H1 (cell line): ENCODE results near the gene MAP4K4. TPM values are rescaled to one million over a fixed set of nuclear protein-coding genes. Genes with fewer than 3 reads are reported as not detected.
A peak's percentile ranks its signal among the peaks of the same experiment; 100 is the strongest.

Experiments used
- CTCF ChIA-PET: fragments of 300-600 bp; sonication (Branson Sonifier 250); formaldehyde crosslinking; loops from one replicate; lab custom pipeline; 2021; ENCODE audit not compliant: partially characterized antibody; lab: Charles Lee
- POLR2A ChIA-PET: fragments of 300-600 bp; sonication (Branson Sonifier 250); formaldehyde crosslinking; loops from one replicate; lab custom pipeline; 2021; ENCODE audit warnings: inconsistent platforms; ENCODE audit not compliant: partially characterized antibody; lab: Charles Lee
- DNase-seq, 2 experiments: peaks; one replicate each; pipeline versions ENCODE4 v3.0.0 to v3.0.0-alpha.2; 2010 to 2022; ENCODE audit warnings: low spot score in 2 of 2, low read depth in 1 of 2, mixed read lengths in 1 of 2
- FAIRE-seq: peaks from 2 replicates; lab custom pipeline; 2011; peaks lifted over from hg19 to GRCh38; lab: Jason Lieb, UNC
- H2AFZ ChIP-seq: 2 replicates; pipeline ENCODE4 v1.8.1; 2012; ENCODE audit warnings: low read length, inconsistent platforms
- H2AK5ac ChIP-seq: 2 replicates; pipeline ENCODE4 v1.6.1; 2013; ENCODE audit warnings: low read depth, low read length
- H2BK120ac ChIP-seq: replicated peaks from 2 replicates; pipeline ENCODE3; 2013; ENCODE audit warnings: low read depth, low read length, inconsistent platforms
- H2BK12ac ChIP-seq: 2 replicates; pipeline ENCODE4 v1.6.1; 2013; ENCODE audit warnings: low read depth, low read length
- H2BK15ac ChIP-seq: 2 replicates; pipeline ENCODE4 v1.6.1; 2013; ENCODE audit warnings: low read length
- H2BK20ac ChIP-seq: 2 replicates; pipeline ENCODE4 v1.6.1; 2013; ENCODE audit warnings: low read length
- H2BK5ac ChIP-seq: 2 replicates; pipeline ENCODE4 v1.6.1; 2013; ENCODE audit warnings: low read depth, low read length
- H3K14ac ChIP-seq: 2 replicates; pipeline ENCODE4 v1.6.1; 2013; ENCODE audit warnings: inconsistent platforms; ENCODE audit not compliant: insufficient read length
- H3K18ac ChIP-seq: 2 replicates; pipeline ENCODE4 v1.6.1; 2013; ENCODE audit warnings: low read length; ENCODE audit errors: extremely low read depth
- H3K23ac ChIP-seq: 2 replicates; pipeline ENCODE4 v1.6.1; 2013; ENCODE audit warnings: inconsistent platforms; ENCODE audit not compliant: insufficient read length
- H3K23me2 ChIP-seq: 2 replicates; pipeline ENCODE4 v1.6.1; 2013; ENCODE audit warnings: low read depth, low read length
- H3K27ac ChIP-seq: 2 replicates; pipeline ENCODE4 v1.6.1; 2011; ENCODE audit warnings: low read depth, low read length, inconsistent platforms
- H3K27me3 ChIP-seq, 4 experiments: replicated peaks in 1 of 4; 1 replicate in 1 of 4; 2 replicates in 3 of 4; pipeline versions ENCODE4 v1.6.1 to v1.8.1; 2011 to 2013; ENCODE audit warnings: low read length in 3 of 4, mild to moderate bottlenecking in 3 of 4, inconsistent platforms in 2 of 4, mixed read lengths in 2 of 4, moderate library complexity in 1 of 4; ENCODE audit not compliant: control insufficient read depth in 3 of 4, insufficient read depth in 3 of 4; ENCODE audit errors: extremely low read depth in 1 of 4
- H3K36me3 ChIP-seq, 4 experiments: 2 replicates each; pipeline versions ENCODE4 v1.6.1 to v1.8.1; 2011 to 2013; ENCODE audit warnings: mild to moderate bottlenecking in 4 of 4, low read length in 3 of 4, moderate library complexity in 2 of 4, control low read depth in 1 of 4, inconsistent platforms in 1 of 4; ENCODE audit not compliant: insufficient read depth in 4 of 4, control insufficient read depth in 2 of 4
- H3K4ac ChIP-seq: replicated peaks from 2 replicates; pipeline ENCODE3; 2013; ENCODE audit warnings: low read length, low read depth, mixed read lengths, inconsistent platforms; ENCODE audit not compliant: insufficient read length
- H3K4me1 ChIP-seq, 4 experiments: replicated peaks in 1 of 4; 1 replicate in 1 of 4; 2 replicates in 3 of 4; pipeline versions ENCODE4 v1.6.1 to v1.8.1; 2011 to 2013; ENCODE audit warnings: low read length in 3 of 4, inconsistent platforms in 2 of 4, mixed read lengths in 1 of 4; ENCODE audit not compliant: insufficient read depth in 4 of 4, control insufficient read depth in 3 of 4
- H3K4me2 ChIP-seq, 2 experiments: 2 replicates each; pipeline versions ENCODE4 v1.6.1 to v1.8.1; 2011 to 2013; ENCODE audit warnings: low read depth in 2 of 2, low read length in 2 of 2, control low read depth in 1 of 2, inconsistent platforms in 1 of 2, mild to moderate bottlenecking in 1 of 2; ENCODE audit not compliant: insufficient read depth in 1 of 2
- H3K4me3 ChIP-seq, 4 experiments: fragments of 200-600, 300-600 bp in 1 of 4; sonication (generic), shearing (Covaris generic), sonication (Bioruptor Twin) in 1 of 4; 2 replicates each; pipeline versions ENCODE4 v1.5.1 to v1.8.1; 2011 to 2016; ENCODE audit warnings: low read length in 4 of 4, low read depth in 3 of 4, control low read depth in 2 of 4, inconsistent platforms in 2 of 4, mild to moderate bottlenecking in 2 of 4, mixed read lengths in 1 of 4, moderate library complexity in 1 of 4; ENCODE audit not compliant: insufficient read depth in 2 of 4; ENCODE audit errors: extremely low read depth in 1 of 4
- H3K56ac ChIP-seq: replicated peaks from 2 replicates; pipeline ENCODE3; 2013; ENCODE audit warnings: low read depth, mild to moderate bottlenecking, mixed read lengths, low read length, inconsistent platforms; ENCODE audit not compliant: insufficient read length
- H3K79me1 ChIP-seq: 2 replicates; pipeline ENCODE4 v1.6.1; 2013; ENCODE audit warnings: low read depth, low read length, control low read depth
- H3K79me2 ChIP-seq, 2 experiments: 2 replicates each; pipeline versions ENCODE4 v1.6.1 to v1.8.1; 2012 to 2013; ENCODE audit warnings: low read length in 2 of 2, mild to moderate bottlenecking in 2 of 2, inconsistent platforms in 1 of 2; ENCODE audit not compliant: insufficient read depth in 2 of 2, control insufficient read depth in 1 of 2
- H3K9ac ChIP-seq, 4 experiments: replicated peaks in 1 of 4; 1 replicate in 1 of 4; 2 replicates in 3 of 4; pipeline versions ENCODE4 v1.6.1 to v1.8.1; 2011 to 2013; ENCODE audit warnings: low read depth in 3 of 4, low read length in 3 of 4, control low read depth in 2 of 4, mild to moderate bottlenecking in 2 of 4, moderate library complexity in 2 of 4, inconsistent platforms in 1 of 4; ENCODE audit errors: extremely low read depth in 1 of 4
- H3K9me3 ChIP-seq, 2 experiments: 2 replicates each; pipeline versions ENCODE4 v1.6.1 to v1.8.1; 2012 to 2013; ENCODE audit warnings: mild to moderate bottlenecking in 2 of 2, moderate library complexity in 2 of 2, control low read depth in 1 of 2, inconsistent platforms in 1 of 2, low read depth in 1 of 2, low read length in 1 of 2, mixed read lengths in 1 of 2; ENCODE audit not compliant: insufficient read depth in 2 of 2
- H4K20me1 ChIP-seq, 2 experiments: replicated peaks in 1 of 2; 2 replicates each; pipeline versions ENCODE3 to v1.8.1; 2011 to 2013; ENCODE audit warnings: inconsistent platforms in 2 of 2, low read length in 2 of 2, mild to moderate bottlenecking in 1 of 2; ENCODE audit not compliant: insufficient read depth in 2 of 2, control insufficient read depth in 1 of 2
- H4K5ac ChIP-seq: 2 replicates; pipeline ENCODE4 v1.6.1; 2013; ENCODE audit warnings: low read length, low read depth, mixed read lengths, inconsistent platforms; ENCODE audit not compliant: insufficient read length
- H4K8ac ChIP-seq: 2 replicates; pipeline ENCODE4 v1.8.0; 2013; ENCODE audit warnings: mild to moderate bottlenecking, moderate library complexity, low read length, inconsistent platforms; ENCODE audit not compliant: insufficient read depth; ENCODE audit errors: extremely low read depth
- H4K91ac ChIP-seq: replicated peaks from 2 replicates; pipeline ENCODE3; 2013; ENCODE audit warnings: low read length, mixed read lengths, inconsistent platforms; ENCODE audit not compliant: insufficient read length
- BRCA1 ChIP-seq: IDR thresholded peaks from 2 replicates; pipeline ENCODE4 v1.6.1; 2012; ENCODE audit warnings: low read depth, low read length, improper control_type of control experiment
- CBX5 ChIP-seq: fragments of 300-800, 300-1000 bp; sonication (generic); IDR thresholded peaks from 2 replicates; pipeline ENCODE4 v1.7.1; 2016; ENCODE audit warnings: antibody characterized with exemption, low read length, low read depth
- CHD2 ChIP-seq: IDR thresholded peaks from 2 replicates; pipeline ENCODE4 v1.6.1; 2012; ENCODE audit warnings: low read length, improper control_type of control experiment
- HDAC6 ChIP-seq: IDR thresholded peaks from one replicate; pipeline ENCODE4 v1.7.1; 2012; ENCODE audit warnings: low read depth, mild to moderate bottlenecking, inconsistent platforms, low read length, moderate library complexity
- KDM1A ChIP-seq: fragments of 200-600, 300-600 bp; sonication (generic); IDR thresholded peaks from 2 replicates; pipeline ENCODE4 v1.7.1; 2016; ENCODE audit warnings: mild to moderate bottlenecking, low read length, borderline replicate concordance
- MAFK ChIP-seq: IDR thresholded peaks from 2 replicates; pipeline ENCODE4 v1.6.1; 2012; ENCODE audit warnings: low read depth, mild to moderate bottlenecking, improper control_type of control experiment, low read length
- NRF1 ChIP-seq: IDR thresholded peaks from 2 replicates; pipeline ENCODE4 v1.6.1; 2011; ENCODE audit warnings: mild to moderate bottlenecking, low read depth, low read length, improper control_type of control experiment
- POLR2A ChIP-seq, 2 experiments: IDR thresholded peaks; 1 replicate in 1 of 2; 2 replicates in 1 of 2; pipeline ENCODE4 v1.6.1; 2011; ENCODE audit warnings: low read depth in 2 of 2, low read length in 2 of 2, mild to moderate bottlenecking in 2 of 2; ENCODE audit errors: control extremely low read depth in 1 of 2
- POU5F1 ChIP-seq: IDR thresholded peaks from 2 replicates; pipeline ENCODE4 v1.6.1; 2011; ENCODE audit warnings: low read depth, mild to moderate bottlenecking, low read length, moderate library complexity
- RNF2 ChIP-seq: fragments of 200-900, 300-1000 bp; sonication (generic); IDR thresholded peaks from 2 replicates; pipeline ENCODE4 v1.7.1; 2016; ENCODE audit warnings: borderline replicate concordance, low read depth, mild to moderate bottlenecking, antibody characterized with exemption, low read length; ENCODE audit not compliant: poor library complexity, severe bottlenecking; ENCODE audit errors: missing control alignments
- RXRA ChIP-seq: IDR thresholded peaks from 2 replicates; pipeline ENCODE4 v1.6.1; 2011; ENCODE audit warnings: low read depth, mild to moderate bottlenecking, low read length, moderate library complexity; ENCODE audit not compliant: insufficient read depth
- SP1 ChIP-seq: IDR thresholded peaks from 2 replicates; pipeline ENCODE4 v1.6.1; 2011; ENCODE audit warnings: low read depth, low read length
- ZNF274 ChIP-seq: IDR thresholded peaks from 2 replicates; pipeline ENCODE4 v1.7.0; 2012; ENCODE audit warnings: low read length, borderline replicate concordance; ENCODE audit errors: extremely low read depth
- WGBS, 2 experiments: shearing (Covaris generic) in 1 of 2; methylation state at CpG; one replicate each; pipeline versions ENCODE4 v1.1.6 to v1.1.7; 2013 to 2015; ENCODE audit warnings: low lambda C conversion rate in 2 of 2, mixed read lengths in 2 of 2, inconsistent platforms in 1 of 2, low coverage in 1 of 2, missing lambda C conversion rate in 1 of 2; ENCODE audit not compliant: insufficient replicate concordance in 2 of 2, insufficient coverage in 1 of 2, insufficient read length in 1 of 2; ENCODE audit errors: extremely low coverage in 1 of 2, missing lambda C conversion rate in 1 of 2; 5-methylcytosine and 5-hydroxymethylcytosine counted together
- polyA plus RNA-seq, 7 experiments: library from polyadenylated mRNA; depleted of rRNA in 3 of 7; stranded (reverse) in 5 of 7; unstranded in 2 of 7; fragments of >200 nt in 5 of 7; fragments of 200-250 nt in 2 of 7; gene quantifications; 1 replicate in 5 of 7; 2 replicates in 1 of 7; 4 replicates in 1 of 7; pipeline versions ENCODE4 v1.2.1 to v1.2.3, GENCODE V29; 2011 to 2013; ENCODE audit warnings: missing spikeins in 2 of 7, mixed read lengths in 2 of 7
- total RNA-seq: library from RNA; stranded (reverse); fragmentation: NEBNext Ultra II Directional; extraction: Animal tissue kit (Norgen Biotek cat#: 25700); gene quantifications from 2 replicates; pipeline ENCODE4 v1.2.1, GENCODE V29; 2021

MAP4K4 gene
- total and polyA plus RNA-seq, 2 of the 8 experiments (the other 6 are each of a cell fraction or from before 2014, with no cell fraction given): 53.2 to 138 TPM

DNA sequence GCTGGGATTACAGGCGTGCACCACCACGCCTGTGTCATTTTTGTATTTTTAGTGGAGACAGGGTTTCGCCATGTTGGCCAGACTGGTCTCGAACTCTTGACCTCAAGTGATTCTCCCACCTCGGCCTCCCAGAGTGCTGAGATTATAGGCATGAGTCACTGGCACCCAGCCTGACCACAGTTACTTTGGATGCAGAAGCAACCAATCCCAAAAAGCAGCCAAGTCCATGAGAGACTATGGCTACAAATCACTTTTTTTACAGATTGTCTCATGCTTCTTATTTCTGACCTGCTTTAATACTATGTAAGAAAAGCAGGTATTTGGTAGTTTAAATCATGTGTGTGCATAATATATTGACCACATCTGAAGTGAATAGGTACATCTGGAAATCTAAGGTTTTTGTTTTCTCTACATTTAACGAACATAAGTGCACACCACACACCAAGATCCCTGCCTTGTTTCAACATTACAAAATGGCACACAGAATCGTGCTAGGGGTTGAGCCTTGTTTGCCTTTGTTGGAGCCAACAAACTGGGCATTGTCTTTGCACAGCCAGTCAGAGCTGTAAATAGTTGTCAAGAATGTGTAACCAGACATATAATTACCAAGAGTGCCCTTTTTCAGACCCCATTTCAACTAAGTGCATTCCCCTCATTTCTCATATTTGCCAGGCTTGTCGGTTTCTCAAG, 18.3 kb upstream of the MAP4K4 start:
- H4K20me1 ChIP-seq: no peaks in the 10 kb centered on the region
- H2AFZ ChIP-seq: 0 out of 2 replicates have a peak overlapping the region, but pooled peaks have one; percentile 49
- no peak overlapping the region for H3K9ac ChIP-seq
- no peak overlapping the region for H3K18ac ChIP-seq
- no peak overlapping the region for H3K56ac ChIP-seq
- H4K8ac ChIP-seq: no peak overlapping the region
- no peaks in the 10 kb centered on the region for H3K27me3 ChIP-seq
- H3K79me2 ChIP-seq: no peaks in the 10 kb centered on the region
- no peak overlapping the region for H3K23ac ChIP-seq
- no peak overlapping the region for H2BK20ac ChIP-seq
- H2BK5ac ChIP-seq: no peak overlapping the region
- H3K4me3 ChIP-seq: no peak overlapping the region
- FAIRE-seq: no peak
- no peak overlapping the region for H2BK120ac ChIP-seq
- H2BK12ac ChIP-seq: no peak overlapping the region
- H3K14ac ChIP-seq: no peak overlapping the region
- no peaks in the 10 kb centered on the region for H3K23me2 ChIP-seq
- no peak overlapping the region for H2BK15ac ChIP-seq
- no peaks in the 10 kb centered on the region for H3K9me3 ChIP-seq
- ChIA-PET CTCF (no interaction called here), POLR2A (no interaction called here)
- H3K4ac ChIP-seq: no peak overlapping the region
- no peak overlapping the region for H3K27ac ChIP-seq
- no peak overlapping the region for H4K91ac ChIP-seq
- no peak for DNase-seq
- no peak overlapping the region for H4K5ac ChIP-seq
- WGBS, 2 experiments: 93% methylated on average over 8 of the region's 8 CpGs; no CpG with 5 or more reads in 1 of the 2 experiments
- no peak overlapping the region for H3K4me2 ChIP-seq
- no peaks in the 10 kb centered on the region for H3K79me1 ChIP-seq
- no peaks in the 10 kb centered on the region for H3K36me3 ChIP-seq
- no peaks in the 10 kb centered on the region for H3K4me1 ChIP-seq
- H2AK5ac ChIP-seq: 0 out of 2 replicates have a peak overlapping the region, but pooled peaks have one; percentile 32
- TF ChIP-seq RNF2: no peak
- TF ChIP-seq HDAC6: no peak
- TF ChIP-seq POU5F1: no peak
- TF ChIP-seq ZNF274: no peak
- TF ChIP-seq CBX5: no peak
- TF ChIP-seq SP1: no peak
- TF ChIP-seq KDM1A: no peak
- TF ChIP-seq BRCA1: no peak
- TF ChIP-seq RXRA: no peak
- no peak for TF ChIP-seq POLR2A (IDR thresholded peaks at IDR 0.05; ENCODE audit: control extremely low read depth in 1 of 2, low read depth in 2 of 2, low read length in 2 of 2)
- no peak for TF ChIP-seq MAFK
- no peak for TF ChIP-seq NRF1
- no peak for TF ChIP-seq CHD2
